Activated CD4-positive, alpha-beta memory T cell treated with anti-CD3 and anti-CD28 coated beads for 36 hours (primary cell): ENCODE results near the gene EFNB2. TPM values are rescaled to one million over a fixed set of nuclear protein-coding genes. Genes with fewer than 3 reads are reported as not detected.

ENCODE experiments used
- CTCF ChIA-PET: fragments of 350-600 bp; sonication (Branson Sonifier 250); formaldehyde crosslinking; loops from one replicate; lab custom pipeline; 2021; ENCODE audit warnings: antibody characterized with exemption, inconsistent platforms; lab: Charles Lee
- POLR2A ChIA-PET: fragments of 350-600 bp; sonication (Branson Sonifier 250); formaldehyde crosslinking; loops from one replicate; lab custom pipeline; 2021; ENCODE audit warnings: antibody characterized with exemption; lab: Charles Lee
- DNase-seq: peaks from one replicate; pipeline ENCODE4 v3.0.0-alpha.2; 2020
- H3K27ac Mint-ChIP-seq: one replicate; pipeline ENCODE4 v1.8.0; 2021; ENCODE audit warnings: mixed read lengths
- H3K27me3 Mint-ChIP-seq: one replicate; pipeline ENCODE4 v1.8.0; 2021; ENCODE audit warnings: mixed read lengths
- H3K36me3 Mint-ChIP-seq: one replicate; pipeline ENCODE4 v1.8.0; 2021; ENCODE audit warnings: mixed read lengths
- H3K4me1 Mint-ChIP-seq: one replicate; pipeline ENCODE4 v1.8.0; 2021; ENCODE audit warnings: low read depth, mixed read lengths
- H3K4me3 Mint-ChIP-seq: one replicate; pipeline ENCODE4 v1.8.0; 2021; ENCODE audit warnings: mild to moderate bottlenecking, mixed read lengths
- H3K9me3 Mint-ChIP-seq: one replicate; pipeline ENCODE4 v1.8.0; 2021; ENCODE audit warnings: mixed read lengths
- intact Hi-C: fragments of 100-400 bp; cut with micrococcal nuclease; formaldehyde crosslinking; loops from one replicate; pipeline ENCODE4 v1.15.1; 2023
- total RNA-seq, 2 experiments: library from RNA; stranded (reverse); gene quantifications; one replicate each; pipeline ENCODE4 v1.2.3, GENCODE V29; 2021

The EFNB2 gene
- total RNA-seq, 2 experiments from 2014 or later, result 0.07 TPM; not detected in 1

GRCh38 chr13:106522112-106522705 is 13.3 kb downstream of the EFNB2 start:
- DNase-seq, result no peak

DNA sequence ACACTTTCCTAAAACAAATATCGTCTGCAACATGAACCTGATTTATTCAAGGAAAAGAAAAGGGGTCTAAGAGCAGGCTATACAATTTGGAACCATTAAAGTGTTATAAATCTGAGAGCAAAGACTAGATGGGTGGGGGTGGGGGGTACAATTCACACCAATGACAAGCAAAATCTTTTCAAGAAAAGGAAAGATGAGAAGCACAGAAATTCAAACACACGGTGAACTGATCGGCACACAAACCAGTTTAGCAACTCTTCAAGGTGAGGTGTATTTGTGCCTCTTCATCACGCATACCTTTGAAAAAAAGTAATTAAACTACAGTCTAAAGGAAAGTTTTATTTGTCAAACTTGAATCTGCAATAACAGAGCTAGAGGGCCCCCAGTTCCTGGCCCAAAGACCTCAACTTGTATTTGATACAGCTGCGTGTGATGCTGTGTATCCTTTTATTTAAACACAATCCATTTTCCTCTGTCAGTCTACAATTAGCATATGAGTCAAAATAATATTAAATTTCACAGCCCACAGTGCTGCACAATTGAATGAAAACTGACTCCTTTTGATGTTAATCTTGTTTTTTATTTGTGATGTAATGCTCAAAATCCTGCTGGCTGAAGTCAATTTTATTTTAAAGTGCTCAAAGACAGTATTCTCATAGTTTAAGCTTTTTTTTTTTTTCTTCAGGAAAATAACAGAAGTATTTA is 14.2 kb downstream of the EFNB2 start:
- ChIA-PET POLR2A (no interaction called here), CTCF (interaction anchor here (0.6 kb wide), 1 partner anchor 26 kb away, joined by 3 read pairs; no protein-coding TSS in a partner anchor)
- no peaks in the 10 kb centered on the region for H3K4me1 Mint-ChIP-seq
- DNase-seq, result no peak
- intact Hi-C loops, result no loop called here
- peaks cover 30% of the 10 kb centered on the region for H3K27me3 Mint-ChIP-seq
- no peak overlapping the region for H3K4me3 Mint-ChIP-seq
- no peak overlapping the region for H3K27ac Mint-ChIP-seq
- no peaks in the 10 kb centered on the region for H3K36me3 Mint-ChIP-seq
- no peaks in the 10 kb centered on the region for H3K9me3 Mint-ChIP-seq

More at GRCh38 chr13:106522112-106522705, 13.3 kb downstream of the EFNB2 start:
- intact Hi-C loops, result no loop called here
- POLR2A ChIA-PET, result no interaction called here
- Mint-ChIP-seq H3K9me3 (no peaks in the 10 kb centered on the region), H3K4me1 (no peaks in the 10 kb centered on the region), H3K27me3 (peaks cover 29% of the 10 kb centered on the region), H3K36me3 (no peaks in the 10 kb centered on the region), H3K27ac (no peak overlapping the region), H3K4me3 (no peak overlapping the region)
- CTCF ChIA-PET, result no interaction called here

DNA sequence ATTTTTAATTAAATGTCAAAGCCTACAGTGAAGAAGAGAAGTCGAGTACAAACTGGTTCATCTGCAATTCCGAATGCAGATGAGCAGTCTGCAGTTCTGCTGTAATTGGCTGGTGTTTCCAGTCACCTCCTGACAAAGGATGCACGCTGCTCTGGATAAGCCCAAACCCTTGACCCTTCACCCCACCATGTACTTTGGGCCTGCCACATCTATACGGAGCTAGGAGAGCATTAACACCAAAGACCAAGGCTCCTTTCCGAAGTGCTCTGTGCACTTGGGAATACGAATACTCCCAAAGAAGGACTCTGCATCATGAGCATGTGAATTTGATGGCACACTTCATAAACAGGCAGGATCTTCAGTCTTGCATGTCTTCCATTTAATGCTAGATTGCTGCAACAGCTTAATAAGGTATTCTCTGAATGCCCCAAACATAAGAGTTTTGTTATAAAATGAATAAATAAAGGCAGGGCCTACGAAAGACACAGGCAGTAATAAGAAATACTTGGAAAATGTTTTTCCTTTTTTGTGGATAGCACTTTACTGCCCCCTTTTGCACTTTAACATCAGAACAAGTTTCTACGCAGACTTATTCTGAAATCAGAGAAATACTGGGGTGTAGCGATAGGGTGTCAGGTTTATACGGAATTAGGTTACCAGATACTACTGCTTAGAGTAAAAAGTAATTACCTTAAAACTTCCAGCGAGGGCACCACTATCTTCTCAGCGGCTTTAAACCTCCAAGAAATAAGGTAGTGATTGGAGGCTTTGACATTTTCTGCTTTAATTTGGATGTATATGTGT is 15.0 kb downstream of the EFNB2 start:
- Mint-ChIP-seq H3K27ac (no peak overlapping the region), H3K9me3 (no peaks in the 10 kb centered on the region), H3K4me3 (no peak overlapping the region), H3K27me3 (peaks cover 26% of the 10 kb centered on the region), H3K4me1 (no peaks in the 10 kb centered on the region), H3K36me3 (no peaks in the 10 kb centered on the region)
- intact Hi-C loops, result no loop called here
- no peak for DNase-seq
- ChIA-PET CTCF (interaction anchor here (0.6 kb wide), 1 partner anchor 25 kb away, joined by 3 read pairs; no protein-coding TSS in a partner anchor), POLR2A (no interaction called here)

GRCh38 chr13:106518512-106518911 is 16.9 kb downstream of the EFNB2 start:
- Mint-ChIP-seq H3K9me3 (no peaks in the 10 kb centered on the region), H3K4me1 (no peaks in the 10 kb centered on the region), H3K36me3 (no peaks in the 10 kb centered on the region), H3K4me3 (no peak overlapping the region), H3K27me3 (peaks cover 22% of the 10 kb centered on the region), H3K27ac (no peak overlapping the region)
- no peak for DNase-seq
- intact Hi-C loops, result no loop called here
- CTCF ChIA-PET, result no interaction called here
- POLR2A ChIA-PET, result no interaction called here

GRCh38 chr13:106517109-106517847 is 18.2 kb downstream of the EFNB2 start:
- Mint-ChIP-seq H3K9me3 (no peaks in the 10 kb centered on the region), H3K4me1 (no peaks in the 10 kb centered on the region), H3K27ac (no peak overlapping the region), H3K36me3 (no peaks in the 10 kb centered on the region), H3K4me3 (no peak overlapping the region), H3K27me3 (peaks cover 18% of the 10 kb centered on the region)
- DNase-seq, result no peak
- ChIA-PET CTCF (no interaction called here), POLR2A (no interaction called here)
- intact Hi-C loops, result no loop called here

DNA sequence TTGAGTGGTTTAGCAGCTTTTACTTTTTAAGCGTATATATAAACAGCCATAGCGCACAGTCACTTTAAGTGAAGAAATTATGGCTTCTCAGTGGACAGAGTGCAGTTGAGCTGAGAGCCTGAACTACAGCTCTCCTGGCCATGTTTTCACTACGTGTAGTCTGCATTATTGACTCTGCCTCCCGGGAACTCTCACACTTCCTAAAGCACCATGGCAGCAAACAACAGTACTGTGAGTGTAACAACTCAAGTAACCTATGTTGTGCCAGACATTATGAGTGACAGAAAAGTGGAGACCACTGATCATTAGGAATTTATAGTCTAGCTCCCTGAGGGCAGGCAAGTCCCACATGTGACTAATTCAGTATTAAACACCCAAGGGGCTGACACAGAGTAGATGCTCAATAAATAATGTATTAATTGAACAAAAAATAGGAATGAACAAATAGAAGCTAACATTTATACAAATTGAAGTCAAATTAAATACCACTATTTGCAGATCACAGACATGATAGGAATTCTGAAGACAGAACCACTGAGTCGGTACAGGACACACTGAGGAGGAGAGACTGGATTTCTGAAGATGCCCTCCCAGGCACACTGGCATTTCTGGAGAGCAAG is 19.7 kb downstream of the EFNB2 start:
- intact Hi-C loops, result no loop called here
- no peaks in the 10 kb centered on the region for H3K9me3 Mint-ChIP-seq
- POLR2A ChIA-PET, result no interaction called here

DNA sequence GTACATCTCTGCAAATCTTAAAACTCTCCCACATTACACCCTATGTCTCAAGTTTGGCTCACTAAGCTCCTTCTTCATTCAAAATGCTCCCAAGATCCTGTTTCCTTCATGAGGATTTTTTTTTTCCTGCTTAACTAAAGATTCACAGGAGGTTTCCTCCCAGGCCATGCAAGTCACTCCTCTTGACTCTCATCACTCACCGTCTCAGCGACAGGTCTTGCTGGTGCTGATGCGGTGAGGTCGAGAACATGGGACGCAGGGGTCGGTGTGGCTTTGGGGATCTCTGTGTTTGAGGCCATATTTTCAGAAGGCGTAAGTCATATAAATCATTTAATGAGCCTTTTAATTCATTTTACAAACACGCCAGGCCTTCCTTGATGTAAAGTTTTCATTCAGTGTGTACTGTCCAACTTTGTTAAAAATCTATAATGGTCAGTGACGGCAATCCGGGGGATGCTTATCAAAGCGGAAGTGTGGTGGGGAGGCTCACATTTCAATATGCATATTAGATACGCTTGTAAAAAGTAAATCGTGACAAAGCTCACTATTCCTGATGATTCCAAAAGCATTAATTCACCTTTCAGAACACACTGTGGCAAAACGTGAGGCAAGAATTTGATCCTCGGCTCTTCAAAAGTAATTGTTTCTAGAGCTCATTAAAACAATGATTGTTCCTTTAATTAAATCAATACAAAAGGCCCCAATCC is 20.4 kb downstream of the EFNB2 start:
- CTCF ChIA-PET, result interaction anchor here (2.0 kb wide), 1 partner anchor 21 kb away, joined by 9 read pairs; no protein-coding TSS in a partner anchor
- no peak for DNase-seq
- Mint-ChIP-seq H3K27ac (no peak overlapping the region), H3K4me3 (no peak overlapping the region), H3K27me3 (peaks cover 15% of the 10 kb centered on the region), H3K4me1 (no peaks in the 10 kb centered on the region), H3K9me3 (no peaks in the 10 kb centered on the region), H3K36me3 (no peaks in the 10 kb centered on the region)
- POLR2A ChIA-PET, result no interaction called here
- intact Hi-C loops, result no loop called here

More for the DNA sequence above, 19.7 kb downstream of the EFNB2 start:
- CTCF ChIA-PET, result interaction anchor here (2.0 kb wide), 1 partner anchor 21 kb away, joined by 9 read pairs; no protein-coding TSS in a partner anchor
- Mint-ChIP-seq H3K27me3 (peaks cover 18% of the 10 kb centered on the region), H3K4me1 (no peaks in the 10 kb centered on the region), H3K4me3 (no peak overlapping the region), H3K27ac (no peak overlapping the region), H3K36me3 (no peaks in the 10 kb centered on the region)
- no peak for DNase-seq

DNA sequence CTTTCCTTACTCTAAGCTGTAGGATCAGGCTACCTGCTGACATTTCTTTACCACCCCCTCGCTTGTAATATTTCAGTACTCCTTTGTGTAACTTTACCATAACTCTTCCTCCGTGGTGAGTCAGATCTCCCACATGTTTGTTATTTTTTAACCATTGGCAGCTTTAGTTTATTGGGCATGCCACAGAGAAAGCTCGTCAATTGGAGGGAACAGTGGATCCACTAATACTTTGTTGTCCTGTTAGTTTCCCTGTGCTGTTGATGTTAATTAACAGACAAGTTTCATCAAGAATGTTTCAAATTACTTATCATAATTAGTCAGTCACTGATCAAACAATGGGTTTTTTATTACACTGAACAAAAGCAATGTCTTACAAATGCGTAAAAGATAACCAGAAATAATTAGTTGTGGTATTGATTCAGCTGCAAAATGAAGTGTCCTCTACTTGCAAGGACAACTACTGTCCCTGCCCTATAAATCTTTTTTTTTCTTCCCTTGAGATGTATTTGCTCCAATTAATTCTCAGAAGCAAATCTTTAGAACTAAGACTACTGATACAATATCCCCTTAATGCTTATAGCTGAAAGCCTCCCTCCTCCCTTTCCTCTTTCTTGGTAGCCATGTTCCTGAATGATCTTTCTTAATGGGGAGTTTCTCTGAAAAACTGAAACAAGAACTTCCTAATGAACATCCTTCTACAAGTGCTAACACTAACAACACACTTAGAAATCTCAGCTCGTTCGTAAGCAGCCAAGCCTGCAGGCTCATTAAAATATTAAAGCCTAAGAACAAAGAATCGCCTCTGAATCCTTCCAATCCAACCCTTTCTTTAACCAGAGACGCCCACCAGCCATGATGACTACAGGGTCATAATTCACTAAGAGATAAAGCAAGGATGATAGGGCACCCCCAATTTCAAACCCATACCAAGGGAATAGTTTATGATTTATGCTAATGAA is 22.2 kb downstream of the EFNB2 start:
- DNase-seq, result no peak
- Mint-ChIP-seq H3K36me3 (no peaks in the 10 kb centered on the region), H3K4me3 (no peak overlapping the region), H3K9me3 (no peaks in the 10 kb centered on the region), H3K4me1 (no peaks in the 10 kb centered on the region), H3K27ac (no peak overlapping the region), H3K27me3 (peaks cover 15% of the 10 kb centered on the region)
- CTCF ChIA-PET, result no interaction called here
- intact Hi-C loops, result no loop called here
- POLR2A ChIA-PET, result no interaction called here

GRCh38 chr13:106507560-106508274 is 27.7 kb downstream of the EFNB2 start:
- Mint-ChIP-seq H3K9me3 (no peaks in the 10 kb centered on the region), H3K36me3 (no peaks in the 10 kb centered on the region), H3K4me3 (no peak overlapping the region), H3K27ac (no peak overlapping the region), H3K27me3 (peaks cover 10% of the 10 kb centered on the region), H3K4me1 (peaks cover 2% of the 10 kb centered on the region)
- ChIA-PET POLR2A (no interaction called here), CTCF (no interaction called here)
- no peak for DNase-seq
- intact Hi-C loops, result no loop called here

DNA sequence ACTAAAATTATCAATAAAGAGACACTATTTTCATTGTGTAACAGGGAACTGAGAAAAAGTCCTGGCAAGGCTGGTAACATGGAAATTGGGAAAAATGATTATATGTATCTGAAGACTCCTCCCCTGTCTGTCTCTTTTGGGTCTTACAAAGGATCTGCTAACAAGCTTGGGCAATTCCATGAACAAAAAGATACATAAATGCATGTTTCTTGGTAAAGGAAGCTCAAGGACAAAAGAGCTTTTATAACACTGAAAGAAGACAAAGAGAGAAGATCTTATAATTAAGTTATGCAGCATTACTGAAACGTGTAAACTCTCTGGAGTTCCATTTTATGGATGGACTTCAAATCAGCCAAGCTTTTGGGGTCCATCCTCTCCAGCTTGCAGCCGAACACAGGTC is 29.2 kb downstream of the EFNB2 start:
- no peak for DNase-seq
- Mint-ChIP-seq H3K27ac (no peak overlapping the region), H3K27me3 (peaks cover 9% of the 10 kb centered on the region), H3K36me3 (no peaks in the 10 kb centered on the region), H3K4me1 (peaks cover 2% of the 10 kb centered on the region), H3K4me3 (no peak overlapping the region), H3K9me3 (no peaks in the 10 kb centered on the region)
- ChIA-PET POLR2A (no interaction called here), CTCF (interaction anchor here (1.0 kb wide), 1 partner anchor 11 kb away, joined by 3 read pairs; no protein-coding TSS in a partner anchor)
- intact Hi-C loops, result no loop called here
